ENCODE measurements around the gene CDKN2D. TPM values are rescaled to one million over a fixed set of nuclear protein-coding genes. Genes with fewer than 3 reads are reported as not detected.
"Not testable (repeated sequence)": the region's sequence is repeated elsewhere in the genome, so short reads cannot be mapped to it uniquely, and the experiment has no call there.

Gene CDKN2D
- polyA plus RNA-seq, 1 donor from 2014 or later, result 333 TPM

- Histone ChIP-seq H3K9me2 (ENCODE audit: insufficient read depth, low read length) (no peaks in the 10 kb centered on the region), H3F3A (ENCODE audit: insufficient read depth, low read length, poor library complexity, severe bottlenecking) (no peaks in the 10 kb centered on the region), H2AFZ (ENCODE audit: low read depth, low read length) (no peak overlapping the region), H3K9me3 (ENCODE audit: low read length) (no peaks in the 10 kb centered on the region), H3K27ac (ENCODE audit: low read length) (no peak overlapping the region), H3K9ac (ENCODE audit: low read length) (no peak overlapping the region), H3K27me3 (ENCODE audit: insufficient read depth, low read depth, low read length) (no peaks in the 10 kb centered on the region), H3K36me3 (ENCODE audit: insufficient read depth, low read length) (no peaks in the 10 kb centered on the region), H3K79me2 (replicated peaks; ENCODE audit: insufficient read depth, low read length) (no peaks in the 10 kb centered on the region), H4K20me1 (ENCODE audit: insufficient read depth) (no peaks in the 10 kb centered on the region), H3K4me3 (ENCODE audit: low read length) (no peak overlapping the region), H3K4me2 (ENCODE audit: low read length) (no peak overlapping the region)
- TF ChIP-seq POLR2AphosphoS5 (IDR thresholded peaks at IDR 0.05) (no peak), SMC3 (conservative IDR thresholded peaks at IDR 0.05; ENCODE audit: poor library complexity) (no peak), TAF1 (IDR thresholded peaks at IDR 0.05; ENCODE audit: low read depth) (no peak), RAD21 (conservative IDR thresholded peaks at IDR 0.05) (no peak), EZH2 (IDR thresholded peaks at IDR 0.05; ENCODE audit: borderline replicate concordance, insufficient read depth, low read length, poor library complexity, severe bottlenecking) (no peak), EP300 (conservative IDR thresholded peaks at IDR 0.05; ENCODE audit: poor library complexity, severe bottlenecking) (no peak), REST (IDR thresholded peaks at IDR 0.05; ENCODE audit: borderline replicate concordance) (no peak), CTCF (IDR thresholded peaks at IDR 0.05; ENCODE audit: poor library complexity, severe bottlenecking) (no peak), MXI1 (conservative IDR thresholded peaks at IDR 0.05; ENCODE audit: poor library complexity, severe bottlenecking) (no peak)
Observed at GRCh38 chr19:10574462-10574861, 5.7 kb upstream of the CDKN2D start.

GRCh38 chr19:10573793-10574192 is 5.0 kb upstream of the CDKN2D start:
- H3K27me3 ChIP-seq (ENCODE audit: insufficient read depth, low read depth, low read length); H3F3A ChIP-seq (ENCODE audit: insufficient read depth, low read length, poor library complexity, severe bottlenecking); H3K4me3 ChIP-seq (ENCODE audit: low read length); H3K9me2 ChIP-seq (ENCODE audit: insufficient read depth, low read length); H3K4me2 ChIP-seq (ENCODE audit: low read length); H3K9me3 ChIP-seq (ENCODE audit: low read length); H3K36me3 ChIP-seq (ENCODE audit: insufficient read depth, low read length); H3K79me2 ChIP-seq (replicated peaks; ENCODE audit: insufficient read depth, low read length); H2AFZ ChIP-seq (ENCODE audit: low read depth, low read length); H3K27ac ChIP-seq (ENCODE audit: low read length); H3K9ac ChIP-seq (ENCODE audit: low read length); H4K20me1 ChIP-seq (ENCODE audit: insufficient read depth): not testable (repeated sequence)
